ENCODE measurements around the gene ESYT2.

Gene ESYT2

DNA sequence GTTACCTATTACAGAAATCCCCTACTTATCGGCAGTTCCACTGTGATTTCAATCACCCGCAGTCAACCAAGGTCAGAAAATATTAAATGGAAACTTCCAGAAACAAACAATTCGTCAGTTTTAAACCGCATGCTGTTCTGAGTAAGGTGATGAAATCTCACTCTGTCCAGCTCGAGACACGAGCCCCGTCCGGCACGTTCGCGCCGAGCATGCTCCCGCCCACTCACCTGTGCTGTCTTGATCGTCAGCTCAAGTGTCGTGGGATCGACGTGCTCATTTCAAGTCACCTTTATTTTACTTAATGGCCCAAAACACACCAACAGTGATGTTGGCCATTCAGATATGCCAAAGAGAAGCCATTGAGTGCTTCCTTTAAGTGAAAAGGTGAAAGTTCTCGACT is 21.2 kb downstream of the ESYT2 start:
- Histone ChIP-seq H3K9me3 (ENCODE audit: control insufficient read depth, insufficient read depth, low read depth, low read length) (no peaks in the 10 kb centered on the region), H3K36me3 (ENCODE audit: control insufficient read depth in 2 of 2, insufficient read depth in 1 of 2, low read length in 2 of 2) (peaks cover 0 to 5% of the 10 kb centered on the region in 2 experiments; a peak in 1 of 3 replicates), H3K4me3 (ENCODE audit: low read depth, low read length) (no peak overlapping the region), H3K4me1 (ENCODE audit: control insufficient read depth, insufficient read depth, low read length) (no peaks in the 10 kb centered on the region), H3K27ac (ENCODE audit: extremely low read depth, low read depth, low read length) (no peak overlapping the region)
- no peak for TF ChIP-seq ZNF521 (tag by site-specific recombination; IDR thresholded peaks at IDR 0.05)
- no peak for TF ChIP-seq ZNF660 (tag by site-specific recombination; IDR thresholded peaks at IDR 0.05)
- TF ChIP-seq ZNF747 (tag by site-specific recombination; IDR thresholded peaks at IDR 0.05), result no peak
- no peak for TF ChIP-seq ZNF777 (tag by site-specific recombination; IDR thresholded peaks at IDR 0.05; ENCODE audit: borderline replicate concordance)
- ChIA-PET POLR2A (no interaction called here), CTCF (no interaction called here)

DNA sequence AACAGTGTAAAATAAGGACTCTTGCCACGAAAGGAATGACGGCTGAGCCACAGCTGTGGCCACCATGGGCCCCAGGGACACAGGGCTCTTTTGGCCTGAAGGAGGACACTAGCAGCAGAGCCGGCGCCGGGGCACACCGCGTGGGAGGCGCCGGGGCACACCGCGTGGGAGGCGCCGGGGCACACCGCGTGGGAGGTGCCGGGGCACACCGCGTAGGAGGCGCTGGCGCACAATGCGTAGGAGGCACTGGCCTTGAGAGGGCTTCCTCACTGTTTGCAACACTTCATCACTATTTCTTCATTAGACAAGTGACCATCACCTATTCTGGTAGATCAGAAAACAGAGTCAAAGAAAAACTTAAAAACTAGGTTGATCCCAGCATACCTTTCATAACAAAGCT is 23.4 kb downstream of the ESYT2 start:
- H3K27ac ChIP-seq (ENCODE audit: extremely low read depth, low read depth, low read length), result no peak overlapping the region

GRCh38 chr7:158805414-158805813 is 23.9 kb downstream of the ESYT2 start:
- no peak for TF ChIP-seq ZNF513 (tag by site-specific recombination; IDR thresholded peaks at IDR 0.05)
- TF ChIP-seq SP7 (tag by site-specific recombination; IDR thresholded peaks at IDR 0.05), result peak; percentile 66

More for the DNA sequence above, 23.4 kb downstream of the ESYT2 start:
- Histone ChIP-seq H3K9me3 (ENCODE audit: control insufficient read depth, insufficient read depth, low read depth, low read length) (no peaks in the 10 kb centered on the region), H3K4me1 (ENCODE audit: control insufficient read depth, insufficient read depth, low read length) (no peaks in the 10 kb centered on the region), H3K4me3 (ENCODE audit: low read depth, low read length) (no peak overlapping the region), H3K36me3 (ENCODE audit: control insufficient read depth in 2 of 2, insufficient read depth in 1 of 2, low read length in 2 of 2) (peaks cover 0 to 5% of the 10 kb centered on the region in 2 experiments; a peak in 1 of 3 replicates)
- POLR2A ChIA-PET, result no interaction called here
- CTCF ChIA-PET, result no interaction called here
- TF ChIP-seq, protein P1, sequence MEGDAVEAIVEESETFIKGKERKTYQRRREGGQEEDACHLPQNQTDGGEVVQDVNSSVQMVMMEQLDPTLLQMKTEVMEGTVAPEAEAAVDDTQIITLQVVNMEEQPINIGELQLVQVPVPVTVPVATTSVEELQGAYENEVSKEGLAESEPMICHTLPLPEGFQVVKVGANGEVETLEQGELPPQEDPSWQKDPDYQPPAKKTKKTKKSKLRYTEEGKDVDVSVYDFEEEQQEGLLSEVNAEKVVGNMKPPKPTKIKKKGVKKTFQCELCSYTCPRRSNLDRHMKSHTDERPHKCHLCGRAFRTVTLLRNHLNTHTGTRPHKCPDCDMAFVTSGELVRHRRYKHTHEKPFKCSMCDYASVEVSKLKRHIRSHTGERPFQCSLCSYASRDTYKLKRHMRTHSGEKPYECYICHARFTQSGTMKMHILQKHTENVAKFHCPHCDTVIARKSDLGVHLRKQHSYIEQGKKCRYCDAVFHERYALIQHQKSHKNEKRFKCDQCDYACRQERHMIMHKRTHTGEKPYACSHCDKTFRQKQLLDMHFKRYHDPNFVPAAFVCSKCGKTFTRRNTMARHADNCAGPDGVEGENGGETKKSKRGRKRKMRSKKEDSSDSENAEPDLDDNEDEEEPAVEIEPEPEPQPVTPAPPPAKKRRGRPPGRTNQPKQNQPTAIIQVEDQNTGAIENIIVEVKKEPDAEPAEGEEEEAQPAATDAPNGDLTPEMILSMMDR (tag by site-specific recombination; IDR thresholded peaks at IDR 0.05), result no peak
- TF ChIP-seq HOXA7 (CRISPR knock-in tag; IDR thresholded peaks at IDR 0.05; ENCODE audit: borderline replicate concordance) (no peak), ZNF629 (tag by site-specific recombination; IDR thresholded peaks at IDR 0.05) (no peak), SETDB1 (IDR thresholded peaks at IDR 0.05; ENCODE audit: insufficient read length, low read length) (peak; percentile 41)
- TF ChIP-seq, protein P2, sequence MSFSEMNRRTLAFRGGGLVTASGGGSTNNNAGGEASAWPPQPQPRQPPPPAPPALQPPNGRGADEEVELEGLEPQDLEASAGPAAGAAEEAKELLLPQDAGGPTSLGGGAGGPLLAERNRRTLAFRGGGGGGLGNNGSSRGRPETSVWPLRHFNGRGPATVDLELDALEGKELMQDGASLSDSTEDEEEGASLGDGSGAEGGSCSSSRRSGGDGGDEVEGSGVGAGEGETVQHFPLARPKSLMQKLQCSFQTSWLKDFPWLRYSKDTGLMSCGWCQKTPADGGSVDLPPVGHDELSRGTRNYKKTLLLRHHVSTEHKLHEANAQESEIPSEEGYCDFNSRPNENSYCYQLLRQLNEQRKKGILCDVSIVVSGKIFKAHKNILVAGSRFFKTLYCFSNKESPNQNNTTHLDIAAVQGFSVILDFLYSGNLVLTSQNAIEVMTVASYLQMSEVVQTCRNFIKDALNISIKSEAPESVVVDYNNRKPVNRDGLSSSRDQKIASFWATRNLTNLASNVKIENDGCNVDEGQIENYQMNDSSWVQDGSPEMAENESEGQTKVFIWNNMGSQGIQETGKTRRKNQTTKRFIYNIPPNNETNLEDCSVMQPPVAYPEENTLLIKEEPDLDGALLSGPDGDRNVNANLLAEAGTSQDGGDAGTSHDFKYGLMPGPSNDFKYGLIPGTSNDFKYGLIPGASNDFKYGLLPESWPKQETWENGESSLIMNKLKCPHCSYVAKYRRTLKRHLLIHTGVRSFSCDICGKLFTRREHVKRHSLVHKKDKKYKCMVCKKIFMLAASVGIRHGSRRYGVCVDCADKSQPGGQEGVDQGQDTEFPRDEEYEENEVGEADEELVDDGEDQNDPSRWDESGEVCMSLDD (tag by site-specific recombination; IDR thresholded peaks at IDR 0.05), result no peak
- TF ChIP-seq, protein P3, sequence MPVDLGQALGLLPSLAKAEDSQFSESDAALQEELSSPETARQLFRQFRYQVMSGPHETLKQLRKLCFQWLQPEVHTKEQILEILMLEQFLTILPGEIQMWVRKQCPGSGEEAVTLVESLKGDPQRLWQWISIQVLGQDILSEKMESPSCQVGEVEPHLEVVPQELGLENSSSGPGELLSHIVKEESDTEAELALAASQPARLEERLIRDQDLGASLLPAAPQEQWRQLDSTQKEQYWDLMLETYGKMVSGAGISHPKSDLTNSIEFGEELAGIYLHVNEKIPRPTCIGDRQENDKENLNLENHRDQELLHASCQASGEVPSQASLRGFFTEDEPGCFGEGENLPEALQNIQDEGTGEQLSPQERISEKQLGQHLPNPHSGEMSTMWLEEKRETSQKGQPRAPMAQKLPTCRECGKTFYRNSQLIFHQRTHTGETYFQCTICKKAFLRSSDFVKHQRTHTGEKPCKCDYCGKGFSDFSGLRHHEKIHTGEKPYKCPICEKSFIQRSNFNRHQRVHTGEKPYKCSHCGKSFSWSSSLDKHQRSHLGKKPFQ (tag by site-specific recombination; IDR thresholded peaks at IDR 0.05), result no peak

More at GRCh38 chr7:158805414-158805813, 23.9 kb downstream of the ESYT2 start:
- H3K4me3 ChIP-seq (ENCODE audit: low read depth, low read length), result no peak overlapping the region
- peaks cover 0 to 5% of the 10 kb centered on the region in 2 experiments; a peak in 1 of 3 replicates for H3K36me3 ChIP-seq (ENCODE audit: control insufficient read depth in 2 of 2, insufficient read depth in 1 of 2, low read length in 2 of 2)
- H3K9me3 ChIP-seq (ENCODE audit: control insufficient read depth, insufficient read depth, low read depth, low read length), result no peaks in the 10 kb centered on the region
- CTCF ChIA-PET, result no interaction called here
- H3K4me1 ChIP-seq (ENCODE audit: control insufficient read depth, insufficient read depth, low read length), result no peaks in the 10 kb centered on the region
- no peak overlapping the region for H3K27ac ChIP-seq (ENCODE audit: extremely low read depth, low read depth, low read length)
- POLR2A ChIA-PET, result no interaction called here
